Loucy (cell line): ENCODE results near the gene CADM1.

Source experiments
- EZH2phosphoT487 ChIP-seq: fragments of 200-600 bp; IDR thresholded peaks from 2 replicates; pipeline ENCODE4 v1.6.1; 2018; ENCODE audit warnings: antibody characterized with exemption, mild to moderate bottlenecking, moderate library complexity, borderline replicate concordance
- TF ChIP-seq, protein P1 (sequence below): fragments of 200-600 bp; sonication (generic); conservative IDR thresholded peaks from 2 replicates; pipeline ENCODE4 v1.5.1; 2014; ENCODE audit warnings: mild to moderate bottlenecking, antibody characterized with exemption, low read length

DNA sequence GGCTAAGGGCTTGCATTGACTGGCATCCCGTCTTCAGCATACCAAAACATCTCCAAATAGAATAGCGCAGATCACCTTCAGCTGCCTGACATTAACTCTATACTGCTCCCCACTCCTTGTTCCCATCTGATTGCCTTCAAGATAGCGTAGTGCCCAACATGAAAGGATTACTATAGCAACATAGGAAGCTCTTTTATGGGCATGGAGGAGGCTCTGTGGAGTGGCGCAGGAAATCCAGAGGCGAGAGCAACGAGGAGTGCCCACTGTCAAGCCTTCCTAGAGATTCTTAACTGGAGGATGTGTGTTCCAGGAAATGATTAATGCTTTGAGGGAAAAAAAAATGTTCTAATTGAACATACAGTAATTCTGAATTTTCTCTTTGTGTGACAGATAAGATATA lies 213.3 kb downstream of the CADM1 start:
- TF ChIP-seq, protein P1, sequence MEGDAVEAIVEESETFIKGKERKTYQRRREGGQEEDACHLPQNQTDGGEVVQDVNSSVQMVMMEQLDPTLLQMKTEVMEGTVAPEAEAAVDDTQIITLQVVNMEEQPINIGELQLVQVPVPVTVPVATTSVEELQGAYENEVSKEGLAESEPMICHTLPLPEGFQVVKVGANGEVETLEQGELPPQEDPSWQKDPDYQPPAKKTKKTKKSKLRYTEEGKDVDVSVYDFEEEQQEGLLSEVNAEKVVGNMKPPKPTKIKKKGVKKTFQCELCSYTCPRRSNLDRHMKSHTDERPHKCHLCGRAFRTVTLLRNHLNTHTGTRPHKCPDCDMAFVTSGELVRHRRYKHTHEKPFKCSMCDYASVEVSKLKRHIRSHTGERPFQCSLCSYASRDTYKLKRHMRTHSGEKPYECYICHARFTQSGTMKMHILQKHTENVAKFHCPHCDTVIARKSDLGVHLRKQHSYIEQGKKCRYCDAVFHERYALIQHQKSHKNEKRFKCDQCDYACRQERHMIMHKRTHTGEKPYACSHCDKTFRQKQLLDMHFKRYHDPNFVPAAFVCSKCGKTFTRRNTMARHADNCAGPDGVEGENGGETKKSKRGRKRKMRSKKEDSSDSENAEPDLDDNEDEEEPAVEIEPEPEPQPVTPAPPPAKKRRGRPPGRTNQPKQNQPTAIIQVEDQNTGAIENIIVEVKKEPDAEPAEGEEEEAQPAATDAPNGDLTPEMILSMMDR: no peak
- no peak for TF ChIP-seq EZH2phosphoT487
